ENCODE measurements around the gene DCTPP1.
"Not testable (repeated sequence)": the region's sequence is repeated elsewhere in the genome, so short reads cannot be mapped to it uniquely, and the experiment has no call there.

The DCTPP1 gene

DNA sequence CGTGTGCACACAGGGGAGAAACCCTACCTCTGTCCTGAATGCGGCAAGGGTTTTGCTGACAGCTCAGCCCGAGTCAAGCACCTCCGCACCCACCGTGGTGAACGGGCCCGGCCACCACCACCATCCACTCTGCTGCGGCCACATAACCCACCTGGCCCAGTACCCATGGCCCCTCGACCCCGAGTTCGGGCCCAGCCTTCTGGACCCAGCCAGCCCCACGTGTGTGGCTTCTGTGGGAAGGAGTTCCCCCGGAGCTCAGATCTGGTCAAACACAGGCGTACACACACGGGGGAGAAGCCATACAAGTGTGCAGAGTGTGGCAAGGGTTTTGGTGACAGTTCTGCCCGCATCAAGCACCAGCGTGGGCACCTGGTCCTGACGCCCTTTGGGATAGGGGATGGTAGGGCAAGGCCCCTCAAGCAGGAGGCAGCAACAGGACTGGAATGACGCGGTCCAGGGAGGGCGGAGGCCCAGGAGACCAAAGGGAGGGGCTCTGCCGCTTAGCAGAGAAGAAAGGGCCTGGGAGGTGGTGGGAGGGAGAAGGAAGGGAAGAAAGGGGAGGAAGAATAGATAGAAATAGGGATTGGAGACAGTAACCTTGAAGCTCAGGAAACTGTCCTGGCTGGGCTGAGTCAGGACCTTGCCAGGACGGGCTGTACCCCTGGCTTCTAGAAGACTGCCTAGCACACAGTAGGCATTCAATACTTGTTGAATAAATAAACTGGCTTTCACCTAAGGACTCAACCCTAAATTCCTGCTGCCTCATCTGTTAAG is 31.0 kb downstream of the DCTPP1 start:
- TF ChIP-seq, protein P1, sequence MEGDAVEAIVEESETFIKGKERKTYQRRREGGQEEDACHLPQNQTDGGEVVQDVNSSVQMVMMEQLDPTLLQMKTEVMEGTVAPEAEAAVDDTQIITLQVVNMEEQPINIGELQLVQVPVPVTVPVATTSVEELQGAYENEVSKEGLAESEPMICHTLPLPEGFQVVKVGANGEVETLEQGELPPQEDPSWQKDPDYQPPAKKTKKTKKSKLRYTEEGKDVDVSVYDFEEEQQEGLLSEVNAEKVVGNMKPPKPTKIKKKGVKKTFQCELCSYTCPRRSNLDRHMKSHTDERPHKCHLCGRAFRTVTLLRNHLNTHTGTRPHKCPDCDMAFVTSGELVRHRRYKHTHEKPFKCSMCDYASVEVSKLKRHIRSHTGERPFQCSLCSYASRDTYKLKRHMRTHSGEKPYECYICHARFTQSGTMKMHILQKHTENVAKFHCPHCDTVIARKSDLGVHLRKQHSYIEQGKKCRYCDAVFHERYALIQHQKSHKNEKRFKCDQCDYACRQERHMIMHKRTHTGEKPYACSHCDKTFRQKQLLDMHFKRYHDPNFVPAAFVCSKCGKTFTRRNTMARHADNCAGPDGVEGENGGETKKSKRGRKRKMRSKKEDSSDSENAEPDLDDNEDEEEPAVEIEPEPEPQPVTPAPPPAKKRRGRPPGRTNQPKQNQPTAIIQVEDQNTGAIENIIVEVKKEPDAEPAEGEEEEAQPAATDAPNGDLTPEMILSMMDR (IDR thresholded peaks at IDR 0.05; ENCODE audit: control insufficient read depth, extremely low read depth, insufficient read depth) = no peak
- H3K4me3 ChIP-seq (ENCODE audit: low read depth, low read length) = no peak overlapping the region
- no peak for DNase-seq (ENCODE audit: low read depth)

DNA sequence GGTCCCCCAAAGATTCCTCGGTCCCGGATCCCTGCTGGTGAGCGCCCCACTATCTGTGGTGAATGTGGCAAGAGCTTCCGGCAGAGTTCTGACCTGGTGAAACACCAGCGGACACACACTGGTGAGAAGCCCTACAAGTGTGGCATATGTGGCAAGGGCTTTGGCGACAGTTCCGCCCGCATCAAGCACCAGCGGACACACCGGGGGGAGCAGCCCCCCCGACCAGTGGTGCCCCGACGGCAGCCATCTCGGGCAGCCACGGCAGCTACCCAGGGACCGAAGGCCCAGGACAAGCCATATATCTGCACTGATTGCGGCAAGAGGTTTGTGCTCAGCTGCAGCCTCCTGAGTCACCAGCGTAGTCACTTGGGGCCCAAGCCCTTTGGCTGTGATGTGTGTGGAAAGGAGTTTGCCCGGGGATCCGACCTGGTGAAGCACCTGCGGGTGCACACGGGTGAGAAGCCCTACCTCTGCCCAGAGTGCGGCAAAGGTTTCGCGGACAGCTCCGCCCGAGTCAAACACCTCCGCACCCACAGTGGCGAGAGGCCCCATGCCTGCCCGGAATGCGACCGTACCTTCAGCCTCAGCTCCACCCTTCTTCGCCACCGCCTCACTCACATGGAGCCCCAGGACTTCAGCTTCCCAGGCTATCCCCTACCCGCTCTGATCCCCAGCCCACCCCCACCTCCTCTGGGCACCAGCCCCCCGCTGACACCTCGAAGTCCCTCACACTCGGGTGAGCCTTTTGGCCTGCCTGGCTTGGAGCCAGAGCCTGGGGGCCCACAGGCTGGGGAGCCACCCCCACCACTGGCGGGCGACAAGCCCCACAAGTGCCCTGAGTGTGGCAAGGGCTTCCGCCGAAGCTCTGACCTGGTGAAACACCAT is 31.8 kb downstream of the DCTPP1 start:
- no peak overlapping the region for H3K4me3 ChIP-seq (ENCODE audit: low read depth, low read length)
- TF ChIP-seq, protein P1 (IDR thresholded peaks at IDR 0.05; ENCODE audit: control insufficient read depth, extremely low read depth, insufficient read depth) = no peak
- no peak for DNase-seq (ENCODE audit: low read depth)

DNA sequence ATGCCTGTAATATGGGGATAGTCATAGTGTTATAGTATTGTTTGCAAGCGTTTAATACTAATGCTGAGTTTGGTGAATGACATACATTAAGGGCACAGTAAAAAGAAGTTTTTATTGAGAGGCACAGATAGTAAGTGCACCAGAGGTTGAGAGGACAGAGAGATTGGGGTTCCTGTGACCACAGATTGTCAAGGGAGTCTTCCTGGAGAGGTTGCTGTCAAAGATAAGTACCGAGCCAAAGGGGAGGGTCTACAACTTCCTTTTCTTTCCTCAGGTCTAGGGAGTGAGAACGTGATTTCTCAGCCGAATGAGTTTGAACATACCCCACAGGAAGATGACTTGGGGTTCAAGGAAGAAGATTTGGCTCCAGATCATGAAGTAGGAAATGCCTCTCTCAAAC is 32.8 kb downstream of the DCTPP1 start:
- DNase-seq (ENCODE audit: low read depth) = no peak
- H3K4me3 ChIP-seq (ENCODE audit: low read depth, low read length) = peak overlapping the region; percentile 60; the same call in 1 of the 2 replicates
- TF ChIP-seq, protein P1 (IDR thresholded peaks at IDR 0.05; ENCODE audit: control insufficient read depth, extremely low read depth, insufficient read depth) = no peak

DNA sequence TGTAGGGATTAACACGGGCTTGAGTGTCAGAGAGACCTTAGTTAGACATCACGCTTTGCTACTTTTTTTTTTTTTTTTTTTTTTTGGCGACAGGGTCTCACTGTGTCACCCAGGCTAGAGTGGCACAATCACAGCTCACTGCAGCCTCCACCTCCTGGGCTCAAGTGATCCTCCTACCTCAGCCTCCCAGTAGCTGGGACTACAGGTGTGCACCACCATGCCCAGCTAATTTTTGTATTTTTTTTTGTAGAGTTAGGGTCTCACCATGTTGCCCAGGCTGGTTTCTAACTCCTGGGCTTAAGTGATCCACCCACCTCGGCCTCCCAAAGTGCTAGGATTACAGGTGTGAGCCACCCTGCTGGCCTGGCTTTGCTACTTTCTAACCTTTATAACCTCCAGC is 33.2 kb downstream of the DCTPP1 start:
- DNase-seq (ENCODE audit: low read depth) = not testable (repeated sequence)
- H3K4me3 ChIP-seq (ENCODE audit: low read depth, low read length) = peak overlapping the region; percentile 60

DNA sequence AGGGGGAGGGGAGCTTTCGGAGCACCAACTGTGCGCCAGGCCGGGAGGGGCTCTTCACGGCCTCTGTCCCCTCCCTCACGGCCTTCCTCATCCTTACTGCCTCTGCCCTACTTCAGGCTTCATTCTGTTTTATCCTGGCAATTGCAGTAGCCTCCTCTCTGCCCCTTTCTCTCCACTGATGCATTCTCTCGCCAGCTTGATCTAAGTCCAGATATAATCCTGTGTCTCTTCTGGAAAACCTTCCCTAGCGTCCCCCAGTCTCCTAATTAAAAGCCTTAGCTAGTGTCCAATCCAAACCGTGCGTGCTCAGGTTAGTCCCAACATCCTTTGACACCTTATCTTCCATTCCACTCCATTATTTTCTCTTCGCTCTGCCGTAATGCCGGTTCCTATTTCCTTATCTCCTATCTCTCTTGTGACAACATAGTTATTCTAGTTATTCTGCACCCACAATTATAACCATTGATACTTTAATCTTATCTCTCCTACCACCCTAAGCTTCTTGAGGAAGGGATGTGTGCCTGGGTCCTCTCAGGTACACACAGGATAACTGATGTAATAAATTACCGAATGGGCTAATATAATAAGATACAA is 33.7 kb downstream of the DCTPP1 start:
- TF ChIP-seq, protein P1 (IDR thresholded peaks at IDR 0.05; ENCODE audit: control insufficient read depth, extremely low read depth, insufficient read depth) = no peak
- DNase-seq (ENCODE audit: low read depth) = no peak
- peak overlapping the region; percentile 60 for H3K4me3 ChIP-seq (ENCODE audit: low read depth, low read length)

DNA sequence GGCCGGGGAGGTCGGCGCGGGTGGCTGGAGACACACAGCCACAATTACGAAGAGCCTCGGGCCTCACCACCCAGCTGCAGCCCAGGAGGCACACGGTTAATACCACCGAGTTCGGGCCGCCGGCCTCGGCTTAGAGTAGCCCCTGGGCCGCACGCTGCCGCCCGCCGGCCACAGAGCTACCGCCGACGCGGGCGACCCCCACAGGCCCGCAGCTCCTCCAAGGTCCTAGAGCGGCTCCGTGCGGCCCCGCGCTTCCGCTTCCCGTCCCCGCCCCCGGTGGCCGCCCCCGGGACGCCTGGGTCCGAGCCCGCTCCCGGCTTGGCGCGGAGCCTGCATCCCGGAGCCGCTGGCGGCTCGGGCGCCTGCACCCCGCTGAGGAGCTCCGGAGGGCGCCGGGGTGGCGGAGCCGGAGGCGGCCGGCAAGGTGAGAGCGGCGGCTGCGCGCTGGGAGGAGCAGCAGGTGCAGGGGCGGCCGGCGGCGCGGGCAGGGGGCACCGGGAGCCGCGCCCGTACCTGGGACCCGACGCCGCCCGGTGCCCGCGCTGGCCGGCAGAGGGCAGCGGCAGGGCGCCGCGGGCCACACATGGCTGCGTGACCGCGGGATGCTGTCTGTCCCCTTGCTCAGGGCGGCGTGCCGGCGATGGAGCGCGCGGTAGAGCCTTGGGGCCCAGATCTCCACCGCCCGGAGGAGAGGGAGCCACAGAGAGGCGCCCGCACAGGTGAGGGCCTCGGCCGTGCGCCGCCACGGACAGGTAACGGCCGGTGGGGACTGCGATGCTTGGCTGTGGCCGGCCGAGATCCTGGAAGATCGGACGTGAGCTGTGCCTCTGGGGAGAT is 34.5 kb downstream of the DCTPP1 start, which contains the start of gene ZNF48:
TSS of gene ZNF48 (plus strand) at position 266 of the 837 bp plus-strand sequence. CDS start at position 641, 375 bp downstream.
- H3K4me3 ChIP-seq (ENCODE audit: low read depth, low read length) = peak within 1 kb of the TSS; percentile 60
- TF ChIP-seq, protein P1 (IDR thresholded peaks at IDR 0.05; ENCODE audit: control insufficient read depth, extremely low read depth, insufficient read depth) = peak; percentile 66
- peak; percentile 35 for DNase-seq (ENCODE audit: low read depth)

All from LNCaP clone FGC (cell line).